Measurements from ENCODE around the gene FZR1.

The FZR1 gene

DNA sequence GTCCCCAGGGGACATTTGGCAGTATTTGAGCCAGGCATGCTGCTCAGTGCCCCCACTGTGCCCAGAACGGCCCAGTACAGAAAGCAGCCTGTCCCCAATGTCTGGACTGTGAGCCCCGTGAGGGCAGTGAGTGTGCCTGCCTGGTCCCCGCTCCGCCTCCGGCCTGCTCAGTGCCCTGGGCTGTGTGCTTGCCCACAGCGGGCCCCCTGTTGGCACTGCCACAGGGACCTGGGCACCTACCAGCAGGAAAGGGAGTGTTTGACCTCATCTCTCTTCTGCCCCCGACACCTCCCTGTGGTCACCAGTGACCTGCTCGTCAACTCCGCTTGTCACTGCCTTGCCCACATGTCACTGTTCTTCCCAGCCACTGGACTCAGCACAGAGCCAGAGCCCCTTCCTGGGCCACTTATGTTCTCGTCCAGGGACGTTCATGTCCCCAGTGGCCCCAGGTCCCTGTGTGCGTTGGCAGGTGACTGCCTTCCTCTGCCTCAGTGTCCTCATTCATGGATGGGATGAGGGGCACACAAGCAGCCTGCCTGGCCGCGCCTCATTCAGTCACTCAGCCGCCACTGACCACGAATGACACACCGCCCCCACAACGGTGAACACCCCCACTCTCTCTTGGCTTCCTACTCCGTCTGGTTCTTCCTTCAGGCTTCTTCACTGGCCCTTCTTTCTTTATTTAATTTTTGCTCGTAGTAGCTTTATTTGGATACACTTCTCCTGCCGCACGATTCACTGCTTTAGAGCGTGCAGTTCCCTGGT lies 2.8 kb downstream of the FZR1 start:
- H3K27ac ChIP-seq (ENCODE audit: low read depth, low read length) = no peak overlapping the region
- no peak overlapping the region for H3K9ac ChIP-seq (ENCODE audit: low read length)
- DNase-seq = no peak

GRCh38 chr19:3509566-3509989 lies 3.5 kb downstream of the FZR1 start:
- Histone ChIP-seq H4K5ac (ENCODE audit: low read length) (no peak overlapping the region), H3K27me3 (ENCODE audit: insufficient read depth, low read length, poor library complexity) (no peaks in the 10 kb centered on the region), H3K4me1 (ENCODE audit: control insufficient read depth, low read depth, low read length) (no peaks in the 10 kb centered on the region), H3K9ac (ENCODE audit: low read length) (no peak overlapping the region), H3K4me2 (ENCODE audit: low read length) (no peak overlapping the region), H3K4ac (ENCODE audit: low read depth, low read length) (no peak overlapping the region), H3K79me1 (ENCODE audit: low read length) (peaks cover 30% of the 10 kb centered on the region), H3K18ac (ENCODE audit: low read length) (no peak overlapping the region), H2AK5ac (ENCODE audit: low read length) (no peak overlapping the region), H4K8ac (ENCODE audit: low read depth, low read length) (no peak overlapping the region), H2BK15ac (replicated peaks; ENCODE audit: low read depth) (no peak overlapping the region), H3K4me3 (ENCODE audit: low read length) (no peak overlapping the region), H3K36me3 (ENCODE audit: control insufficient read depth, insufficient read depth, low read length) (no peaks in the 10 kb centered on the region), H3K23ac (ENCODE audit: low read length) (no peak overlapping the region), H3K79me2 (ENCODE audit: control insufficient read depth, insufficient read depth, low read length) (peaks cover 49% of the 10 kb centered on the region), H3K27ac (ENCODE audit: low read depth, low read length) (no peak overlapping the region), H2BK120ac (ENCODE audit: low read depth, low read length) (no peak overlapping the region), H3K56ac (ENCODE audit: low read length) (no peak overlapping the region), H2BK5ac (ENCODE audit: low read length) (no peak overlapping the region)
- no CpG with 5 or more reads among the region's 15 CpGs for WGBS (ENCODE audit: extremely low coverage, insufficient coverage, low lambda C conversion rate)
- no peak for DNase-seq

More for the DNA sequence above, 2.8 kb downstream of the FZR1 start:
- H3K79me1 ChIP-seq (ENCODE audit: low read length) = peaks cover 30% of the 10 kb centered on the region
- no CpG with 5 or more reads among the region's 23 CpGs for WGBS (ENCODE audit: extremely low coverage, insufficient coverage, low lambda C conversion rate)
- H2BK15ac ChIP-seq (replicated peaks; ENCODE audit: low read depth) = no peak overlapping the region
- no peak overlapping the region for H3K18ac ChIP-seq (ENCODE audit: low read length)
- no peak overlapping the region for H2BK5ac ChIP-seq (ENCODE audit: low read length)
- no peaks in the 10 kb centered on the region for H3K36me3 ChIP-seq (ENCODE audit: control insufficient read depth, insufficient read depth, low read length)
- no peak overlapping the region for H4K5ac ChIP-seq (ENCODE audit: low read length)
- H3K4me1 ChIP-seq (ENCODE audit: control insufficient read depth, low read depth, low read length) = no peaks in the 10 kb centered on the region
- H2BK120ac ChIP-seq (ENCODE audit: low read depth, low read length) = no peak overlapping the region
- H2AK5ac ChIP-seq (ENCODE audit: low read length) = no peak overlapping the region
- no peak overlapping the region for H3K4me3 ChIP-seq (ENCODE audit: low read length)
- no peak overlapping the region for H4K8ac ChIP-seq (ENCODE audit: low read depth, low read length)
- no peak overlapping the region for H3K4me2 ChIP-seq (ENCODE audit: low read length)
- H3K4ac ChIP-seq (ENCODE audit: low read depth, low read length) = no peak overlapping the region
- H3K79me2 ChIP-seq (ENCODE audit: control insufficient read depth, insufficient read depth, low read length) = peaks cover 49% of the 10 kb centered on the region
- no peak overlapping the region for H3K23ac ChIP-seq (ENCODE audit: low read length)
- H3K56ac ChIP-seq (ENCODE audit: low read length) = no peak overlapping the region
- no peaks in the 10 kb centered on the region for H3K27me3 ChIP-seq (ENCODE audit: insufficient read depth, low read length, poor library complexity)

- no peaks in the 10 kb centered on the region for H3K36me3 ChIP-seq (ENCODE audit: control insufficient read depth, insufficient read depth, low read length)
- no peak overlapping the region for H3K23ac ChIP-seq (ENCODE audit: low read length)
- no peak overlapping the region for H3K56ac ChIP-seq (ENCODE audit: low read length)
- no peak overlapping the region for H4K8ac ChIP-seq (ENCODE audit: low read depth, low read length)
- no peak overlapping the region for H3K27ac ChIP-seq (ENCODE audit: low read depth, low read length)
- no peaks in the 10 kb centered on the region for H3K4me1 ChIP-seq (ENCODE audit: control insufficient read depth, low read depth, low read length)
- H3K79me1 ChIP-seq (ENCODE audit: low read length) = peaks cover 32% of the 10 kb centered on the region
- DNase-seq = no peak
- no peak overlapping the region for H3K4ac ChIP-seq (ENCODE audit: low read depth, low read length)
- H2BK15ac ChIP-seq (replicated peaks; ENCODE audit: low read depth) = no peak overlapping the region
- WGBS (ENCODE audit: extremely low coverage, insufficient coverage, low lambda C conversion rate) = no CpG with 5 or more reads among the region's 22 CpGs
- H3K4me3 ChIP-seq (ENCODE audit: low read length) = no peak overlapping the region
- H3K9ac ChIP-seq (ENCODE audit: low read length) = no peak overlapping the region
- H3K79me2 ChIP-seq (ENCODE audit: control insufficient read depth, insufficient read depth, low read length) = peaks cover 50% of the 10 kb centered on the region
- no peak overlapping the region for H3K4me2 ChIP-seq (ENCODE audit: low read length)
- no peak overlapping the region for H2BK5ac ChIP-seq (ENCODE audit: low read length)
- H2BK120ac ChIP-seq (ENCODE audit: low read depth, low read length) = no peak overlapping the region
- H4K5ac ChIP-seq (ENCODE audit: low read length) = no peak overlapping the region
- H3K27me3 ChIP-seq (ENCODE audit: insufficient read depth, low read length, poor library complexity) = no peaks in the 10 kb centered on the region
- no peak overlapping the region for H3K18ac ChIP-seq (ENCODE audit: low read length)
- no peak overlapping the region for H2AK5ac ChIP-seq (ENCODE audit: low read length)
Observed at GRCh38 chr19:3510727-3511126, 4.6 kb downstream of the FZR1 start.

DNA sequence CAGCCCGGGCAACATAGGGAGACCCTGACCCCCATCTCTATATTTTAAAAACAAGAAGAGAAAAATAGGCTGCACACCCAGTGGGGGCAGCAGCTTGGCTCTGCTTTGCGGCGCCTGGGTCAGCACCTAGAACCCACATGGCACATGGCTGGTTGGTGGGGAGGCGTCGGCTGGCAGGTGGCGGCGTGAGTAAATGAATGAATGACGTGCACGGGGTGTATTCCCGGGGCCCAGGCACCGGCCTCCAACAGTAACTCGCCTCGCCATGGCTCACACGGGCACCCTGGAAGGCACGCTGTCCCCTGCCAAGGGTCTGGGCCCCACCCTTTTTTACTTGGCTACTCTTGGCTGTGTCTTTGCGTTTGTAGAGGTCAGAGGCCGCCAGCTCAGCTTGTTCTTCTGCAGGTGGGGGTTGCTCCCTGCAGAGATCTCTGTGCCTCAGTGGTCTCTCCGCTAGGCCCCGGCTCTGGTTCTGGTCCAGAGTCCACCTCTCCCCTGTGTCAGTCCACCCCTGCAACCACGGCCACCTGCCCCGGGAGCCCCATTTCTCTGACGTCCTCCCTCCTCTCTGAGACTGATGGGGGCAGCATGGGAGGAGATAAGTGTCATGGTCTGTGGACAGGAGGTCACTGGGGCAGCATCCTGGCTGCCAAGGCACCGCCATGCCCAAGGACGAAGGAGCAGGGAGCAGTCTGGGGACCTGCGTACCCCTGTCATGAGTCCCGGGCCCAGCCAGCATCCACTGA lies 5.6 kb downstream of the FZR1 start:
- DNase-seq = no peak

GRCh38 chr19:3512562-3513228 lies 6.6 kb downstream of the FZR1 start:
- Histone ChIP-seq H3K4ac (ENCODE audit: low read depth, low read length) (no peak overlapping the region), H4K8ac (ENCODE audit: low read depth, low read length) (no peak overlapping the region), H3K18ac (ENCODE audit: low read length) (no peak overlapping the region), H3K27ac (ENCODE audit: low read depth, low read length) (no peak overlapping the region), H3K79me1 (ENCODE audit: low read length) (peaks cover 37% of the 10 kb centered on the region), H4K5ac (ENCODE audit: low read length) (no peak overlapping the region), H2AK5ac (ENCODE audit: low read length) (no peak overlapping the region), H3K23ac (ENCODE audit: low read length) (no peak overlapping the region), H2BK15ac (replicated peaks; ENCODE audit: low read depth) (no peak overlapping the region), H3K36me3 (ENCODE audit: control insufficient read depth, insufficient read depth, low read length) (no peaks in the 10 kb centered on the region), H3K79me2 (ENCODE audit: control insufficient read depth, insufficient read depth, low read length) (peaks cover 52% of the 10 kb centered on the region), H3K4me1 (ENCODE audit: control insufficient read depth, low read depth, low read length) (no peaks in the 10 kb centered on the region), H3K27me3 (ENCODE audit: insufficient read depth, low read length, poor library complexity) (no peaks in the 10 kb centered on the region), H3K56ac (ENCODE audit: low read length) (no peak overlapping the region), H2BK5ac (ENCODE audit: low read length) (no peak overlapping the region), H3K4me3 (ENCODE audit: low read length) (no peak overlapping the region), H3K4me2 (ENCODE audit: low read length) (no peak overlapping the region), H2BK120ac (ENCODE audit: low read depth, low read length) (no peak overlapping the region), H3K9ac (ENCODE audit: low read length) (no peak overlapping the region)
- DNase-seq = no peak
- WGBS (ENCODE audit: extremely low coverage, insufficient coverage, low lambda C conversion rate) = no CpG with 5 or more reads among the region's 17 CpGs

More for the DNA sequence above, 5.6 kb downstream of the FZR1 start:
- Histone ChIP-seq H3K27ac (ENCODE audit: low read depth, low read length) (no peak overlapping the region), H3K56ac (ENCODE audit: low read length) (no peak overlapping the region), H3K9ac (ENCODE audit: low read length) (no peak overlapping the region), H2AK5ac (ENCODE audit: low read length) (no peak overlapping the region), H2BK15ac (replicated peaks; ENCODE audit: low read depth) (no peak overlapping the region), H3K4ac (ENCODE audit: low read depth, low read length) (no peak overlapping the region), H4K5ac (ENCODE audit: low read length) (no peak overlapping the region), H3K36me3 (ENCODE audit: control insufficient read depth, insufficient read depth, low read length) (no peaks in the 10 kb centered on the region), H3K27me3 (ENCODE audit: insufficient read depth, low read length, poor library complexity) (no peaks in the 10 kb centered on the region), H4K8ac (ENCODE audit: low read depth, low read length) (no peak overlapping the region), H3K23ac (ENCODE audit: low read length) (no peak overlapping the region), H2BK120ac (ENCODE audit: low read depth, low read length) (no peak overlapping the region), H3K18ac (ENCODE audit: low read length) (no peak overlapping the region), H2BK5ac (ENCODE audit: low read length) (no peak overlapping the region), H3K4me1 (ENCODE audit: control insufficient read depth, low read depth, low read length) (no peaks in the 10 kb centered on the region), H3K79me2 (ENCODE audit: control insufficient read depth, insufficient read depth, low read length) (peaks cover 58% of the 10 kb centered on the region), H3K79me1 (ENCODE audit: low read length) (peaks cover 37% of the 10 kb centered on the region), H3K4me2 (ENCODE audit: low read length) (no peak overlapping the region), H3K4me3 (ENCODE audit: low read length) (no peak overlapping the region)
- no CpG with 5 or more reads among the region's 26 CpGs for WGBS (ENCODE audit: extremely low coverage, insufficient coverage, low lambda C conversion rate)

Measured in mesendoderm (in vitro differentiated cells).